HG03025 (cell line): ENCODE measurements around the gene NOTCH2.
"Not testable (repeated sequence)": the region's sequence is repeated elsewhere in the genome, so short reads cannot be mapped to it uniquely, and the experiment has no call there.

Experiments used
- ATAC-seq: cut with Tn5 transposase; IDR thresholded peaks from one replicate; pipeline ENCODE4 v1.9.1; 2021; ENCODE audit warnings: mild to moderate bottlenecking, moderate library complexity; ENCODE audit not compliant: unreplicated experiment, low FRiP score

The NOTCH2 gene

GRCh38 chr1:119977113-119977736 is 92.2 kb downstream of the NOTCH2 start:
- not testable (repeated sequence) for ATAC-seq

GRCh38 chr1:119975582-119976254 is 93.7 kb downstream of the NOTCH2 start:
- not testable (repeated sequence) for ATAC-seq

- no peak for ATAC-seq
Measured at GRCh38 chr1:119975006-119975405, 94.5 kb downstream of the NOTCH2 start.

GRCh38 chr1:119974013-119974412 is 95.4 kb downstream of the NOTCH2 start:
- ATAC-seq = no peak

- ATAC-seq = no peak
Measured at GRCh38 chr1:119971710-119972570, 97.5 kb downstream of the NOTCH2 start.

GRCh38 chr1:119968601-119969000 is 100.9 kb downstream of the NOTCH2 start:
- no peak for ATAC-seq

GRCh38 chr1:119968068-119968492 is 101.4 kb downstream of the NOTCH2 start:
- no peak for ATAC-seq

- no peak for ATAC-seq
Measured at GRCh38 chr1:119966681-119967080, 102.8 kb downstream of the NOTCH2 start.

- no peak for ATAC-seq
Measured at GRCh38 chr1:119966020-119966419, 103.4 kb downstream of the NOTCH2 start.

- no peak for ATAC-seq
Measured at GRCh38 chr1:119964673-119965363, 104.6 kb downstream of the NOTCH2 start.

- ATAC-seq = no peak
Measured at GRCh38 chr1:119962296-119962968, 107.0 kb downstream of the NOTCH2 start.

GRCh38 chr1:119960501-119960900 is 109.0 kb downstream of the NOTCH2 start:
- no peak for ATAC-seq

GRCh38 chr1:119959268-119960220 is 109.9 kb downstream of the NOTCH2 start:
- no peak for ATAC-seq

- no peak for ATAC-seq
Measured at GRCh38 chr1:119958223-119958622, 111.2 kb downstream of the NOTCH2 start.

- no peak for ATAC-seq
Measured at GRCh38 chr1:119956306-119956705, 113.2 kb downstream of the NOTCH2 start.

GRCh38 chr1:119954476-119955422 is 114.7 kb downstream of the NOTCH2 start:
- no peak for ATAC-seq

- ATAC-seq = no peak
Measured at GRCh38 chr1:119953266-119953998, 116.0 kb downstream of the NOTCH2 start.
